GM23338 (cell line): ENCODE measurements around the gene VEGFB. TPM values are rescaled to one million over a fixed set of nuclear protein-coding genes. Genes with fewer than 3 reads are reported as not detected.

ENCODE experiments used
- ATAC-seq: fragments of 200-7000 bp; cut with Tn5 transposase; 3 replicates; pipeline ENCODE4 v1.9.1; 2020
- DNase-seq: peaks from one replicate; pipeline ENCODE4 v3.0.0-alpha.2; 2015; ENCODE audit warnings: low spot score
- H2AFZ ChIP-seq: fragments of 200-600 bp; sonication (generic); 2 replicates; pipeline ENCODE4 v1.8.0; 2016; ENCODE audit warnings: antibody characterized with exemption, mild to moderate bottlenecking, moderate library complexity
- H3F3A ChIP-seq: fragments of 200-600 bp; sonication (generic); replicated peaks from 2 replicates; pipeline ENCODE4 v1.8.0; 2017; ENCODE audit warnings: antibody characterized with exemption, mixed run types, low read depth
- H3K27ac ChIP-seq: fragments of 200-600 bp; sonication (generic); 2 replicates; pipeline ENCODE4 v1.6.1; 2016; ENCODE audit warnings: low read depth
- H3K27me3 ChIP-seq: fragments of 200-600 bp; sonication (generic); 2 replicates; pipeline ENCODE4 v1.8.0; 2016; ENCODE audit warnings: mild to moderate bottlenecking, mixed run types, moderate library complexity; ENCODE audit not compliant: insufficient read depth
- H3K36me3 ChIP-seq: fragments of 200-600 bp; sonication (generic); 2 replicates; pipeline ENCODE4 v1.8.0; 2016; ENCODE audit warnings: mild to moderate bottlenecking; ENCODE audit not compliant: insufficient read depth
- H3K4me1 ChIP-seq: fragments of 200-600 bp; sonication (generic); 2 replicates; pipeline ENCODE4 v1.8.0; 2016; ENCODE audit warnings: mild to moderate bottlenecking, moderate library complexity; ENCODE audit not compliant: insufficient read depth
- H3K4me2 ChIP-seq: fragments of 200-600 bp; sonication (generic); 2 replicates; pipeline ENCODE4 v1.7.1; 2017; ENCODE audit warnings: mixed run types
- H3K4me3 ChIP-seq: fragments of 200-600 bp; sonication (generic); 2 replicates; pipeline ENCODE4 v1.6.1; 2016; ENCODE audit warnings: mixed run types
- H3K79me2 ChIP-seq: fragments of 200-600 bp; sonication (generic); replicated peaks from 2 replicates; pipeline ENCODE4 v1.8.0; 2017; ENCODE audit warnings: mild to moderate bottlenecking; ENCODE audit not compliant: insufficient read depth
- H3K9me2 ChIP-seq: fragments of 200-600 bp; sonication (generic); 2 replicates; pipeline ENCODE4 v1.8.0; 2017; ENCODE audit not compliant: insufficient read depth
- H4K20me1 ChIP-seq: fragments of 200-600 bp; sonication (generic); replicated peaks from 2 replicates; pipeline ENCODE4 v1.8.0; 2017; ENCODE audit warnings: mild to moderate bottlenecking; ENCODE audit not compliant: insufficient read depth
- H3K27ac Mint-ChIP-seq: 2 replicates; pipeline ENCODE4 v1.8.0; 2020; ENCODE audit warnings: inconsistent platforms, mild to moderate bottlenecking, moderate library complexity, mixed read lengths
- H3K27me3 Mint-ChIP-seq: 3 replicates; pipeline ENCODE4 v1.8.0; 2022; ENCODE audit warnings: low read depth, mild to moderate bottlenecking, moderate library complexity, mixed read lengths, inconsistent platforms; ENCODE audit not compliant: insufficient read depth, poor library complexity
- H3K36me3 Mint-ChIP-seq: 3 replicates; pipeline ENCODE4 v1.8.0; 2021; ENCODE audit warnings: low read depth, mild to moderate bottlenecking, inconsistent platforms, moderate library complexity, mixed read lengths
- H3K4me1 Mint-ChIP-seq: 3 replicates; pipeline ENCODE4 v1.8.0; 2020; ENCODE audit warnings: mild to moderate bottlenecking, inconsistent platforms, mixed read lengths
- H3K4me3 Mint-ChIP-seq: 3 replicates; pipeline ENCODE4 v1.8.0; 2021; ENCODE audit warnings: moderate library complexity, mild to moderate bottlenecking, inconsistent platforms, mixed read lengths
- H3K9me3 Mint-ChIP-seq: 3 replicates; pipeline ENCODE4 v1.8.0; 2020; ENCODE audit warnings: moderate library complexity, mild to moderate bottlenecking, inconsistent platforms, mixed read lengths
- CREB1 ChIP-seq: fragments of 250-450 bp; sonication (Bioruptor Pico); IDR thresholded peaks from 2 replicates; pipeline ENCODE4 v1.5.0; 2020; ENCODE audit warnings: low read depth, mild to moderate bottlenecking, moderate library complexity
- EZH2 ChIP-seq: fragments of 200-600 bp; sonication (generic); IDR thresholded peaks from one replicate; pipeline ENCODE4 v1.8.0; 2017; ENCODE audit warnings: antibody characterized with exemption, mild to moderate bottlenecking, low read depth; ENCODE audit not compliant: unreplicated experiment
- EZH2phosphoT487 ChIP-seq: fragments of 200-600 bp; sonication (generic); IDR thresholded peaks from one replicate; pipeline ENCODE4 v1.8.1; 2018; ENCODE audit warnings: antibody characterized with exemption; ENCODE audit not compliant: unreplicated experiment
- JUNB ChIP-seq: IDR thresholded peaks from one replicate; pipeline ENCODE4 v1.6.1; 2016; ENCODE audit warnings: antibody characterized with exemption; ENCODE audit not compliant: unreplicated experiment
- NANOG ChIP-seq: IDR thresholded peaks from 2 replicates; pipeline ENCODE4 v1.6.1; 2016; ENCODE audit warnings: antibody characterized with exemption, borderline replicate concordance
- POLR2AphosphoS5 ChIP-seq: IDR thresholded peaks from 2 replicates; pipeline ENCODE4 v1.6.1; 2016; ENCODE audit warnings: antibody characterized with exemption, low read depth
- STAT1 ChIP-seq: IDR thresholded peaks from one replicate; pipeline ENCODE4 v1.6.1; 2016; ENCODE audit warnings: antibody characterized with exemption; ENCODE audit not compliant: unreplicated experiment
- ZNF114 ChIP-seq: fragments of 250-450 bp; sonication (Bioruptor Pico); IDR thresholded peaks from 2 replicates; pipeline ENCODE4 v1.5.0; 2020; ENCODE audit warnings: mild to moderate bottlenecking, moderate library complexity
- ZNF331 ChIP-seq: fragments of 250-450 bp; sonication (Bioruptor Pico); IDR thresholded peaks from 2 replicates; pipeline ENCODE4 v1.5.0; 2020; ENCODE audit warnings: low read depth, mild to moderate bottlenecking, moderate library complexity
- polyA plus RNA-seq: library from polyadenylated mRNA; unstranded; fragments of >200 nt; fragmentation: Nextera tagmentation; extraction: Ambion mirVana; gene quantifications from 2 replicates; pipeline ENCODE4 v1.2.1, GENCODE V29; 2016
- total RNA-seq: library from RNA; depleted of rRNA; stranded (reverse); fragments of >200 nt; shearing (Covaris generic); gene quantifications from 2 replicates; pipeline ENCODE4 v1.2.3, GENCODE V29; 2014
- TF ChIP-seq, protein P1 (sequence below): IDR thresholded peaks from one replicate; pipeline ENCODE4 v1.6.1; 2018; ENCODE audit warnings: antibody characterized with exemption; ENCODE audit not compliant: unreplicated experiment
- TF ChIP-seq, protein P2 (sequence below): IDR thresholded peaks from 2 replicates; pipeline ENCODE4 v1.6.1; 2016; ENCODE audit warnings: antibody characterized with exemption
- TF ChIP-seq, protein P3 (sequence below), 2 experiments: fragments of 200-600 bp in 1 of 2; sonication (generic) in 1 of 2; conservative IDR thresholded peaks; 2 replicates each; pipeline versions ENCODE4 v1.5.1 to v1.6.1; 2016 to 2017; ENCODE audit warnings: antibody characterized with exemption in 2 of 2, low read depth in 2 of 2, mild to moderate bottlenecking in 2 of 2, moderate library complexity in 1 of 2
- TF ChIP-seq, protein P4 (sequence below): fragments of 250-450 bp; sonication (Bioruptor Pico); IDR thresholded peaks from 2 replicates; pipeline ENCODE4 v1.5.0; 2020; ENCODE audit warnings: mild to moderate bottlenecking, moderate library complexity

VEGFB gene
- total and polyA plus RNA-seq, 2 experiments from 2014 or later = 20.8 to 25.8 TPM

- Histone ChIP-seq H3K9me2 (no peaks in the 10 kb centered on the region), H4K20me1 (no peaks in the 10 kb centered on the region; the same call in 1 of the 2 replicates), H3K36me3 (no peaks in the 10 kb centered on the region), H3K4me2 (no peak overlapping the region), H3K79me2 (no peaks in the 10 kb centered on the region), H3K27me3 (no peaks in the 10 kb centered on the region), H3K27ac (no peak overlapping the region), H3F3A (peaks cover 5% of the 10 kb centered on the region; the same call in 1 of the 2 replicates), H3K4me1 (peaks cover 2% of the 10 kb centered on the region; the same call in 1 of the 2 replicates), H2AFZ (no peak overlapping the region), H3K4me3 (no peak overlapping the region)
- Mint-ChIP-seq H3K27ac (no peak overlapping the region), H3K27me3 (peaks cover 7% of the 10 kb centered on the region), H3K4me3 (no peak overlapping the region), H3K4me1 (peaks cover 10% of the 10 kb centered on the region; the same call in 2 of the 3 replicates), H3K36me3 (peaks cover 7% of the 10 kb centered on the region), H3K9me3 (no peaks in the 10 kb centered on the region)
- TF ChIP-seq, protein P1, sequence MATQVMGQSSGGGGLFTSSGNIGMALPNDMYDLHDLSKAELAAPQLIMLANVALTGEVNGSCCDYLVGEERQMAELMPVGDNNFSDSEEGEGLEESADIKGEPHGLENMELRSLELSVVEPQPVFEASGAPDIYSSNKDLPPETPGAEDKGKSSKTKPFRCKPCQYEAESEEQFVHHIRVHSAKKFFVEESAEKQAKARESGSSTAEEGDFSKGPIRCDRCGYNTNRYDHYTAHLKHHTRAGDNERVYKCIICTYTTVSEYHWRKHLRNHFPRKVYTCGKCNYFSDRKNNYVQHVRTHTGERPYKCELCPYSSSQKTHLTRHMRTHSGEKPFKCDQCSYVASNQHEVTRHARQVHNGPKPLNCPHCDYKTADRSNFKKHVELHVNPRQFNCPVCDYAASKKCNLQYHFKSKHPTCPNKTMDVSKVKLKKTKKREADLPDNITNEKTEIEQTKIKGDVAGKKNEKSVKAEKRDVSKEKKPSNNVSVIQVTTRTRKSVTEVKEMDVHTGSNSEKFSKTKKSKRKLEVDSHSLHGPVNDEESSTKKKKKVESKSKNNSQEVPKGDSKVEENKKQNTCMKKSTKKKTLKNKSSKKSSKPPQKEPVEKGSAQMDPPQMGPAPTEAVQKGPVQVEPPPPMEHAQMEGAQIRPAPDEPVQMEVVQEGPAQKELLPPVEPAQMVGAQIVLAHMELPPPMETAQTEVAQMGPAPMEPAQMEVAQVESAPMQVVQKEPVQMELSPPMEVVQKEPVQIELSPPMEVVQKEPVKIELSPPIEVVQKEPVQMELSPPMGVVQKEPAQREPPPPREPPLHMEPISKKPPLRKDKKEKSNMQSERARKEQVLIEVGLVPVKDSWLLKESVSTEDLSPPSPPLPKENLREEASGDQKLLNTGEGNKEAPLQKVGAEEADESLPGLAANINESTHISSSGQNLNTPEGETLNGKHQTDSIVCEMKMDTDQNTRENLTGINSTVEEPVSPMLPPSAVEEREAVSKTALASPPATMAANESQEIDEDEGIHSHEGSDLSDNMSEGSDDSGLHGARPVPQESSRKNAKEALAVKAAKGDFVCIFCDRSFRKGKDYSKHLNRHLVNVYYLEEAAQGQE = no peak
- TF ChIP-seq JUNB = no peak
- no peak for TF ChIP-seq EZH2phosphoT487
- TF ChIP-seq, protein P2, sequence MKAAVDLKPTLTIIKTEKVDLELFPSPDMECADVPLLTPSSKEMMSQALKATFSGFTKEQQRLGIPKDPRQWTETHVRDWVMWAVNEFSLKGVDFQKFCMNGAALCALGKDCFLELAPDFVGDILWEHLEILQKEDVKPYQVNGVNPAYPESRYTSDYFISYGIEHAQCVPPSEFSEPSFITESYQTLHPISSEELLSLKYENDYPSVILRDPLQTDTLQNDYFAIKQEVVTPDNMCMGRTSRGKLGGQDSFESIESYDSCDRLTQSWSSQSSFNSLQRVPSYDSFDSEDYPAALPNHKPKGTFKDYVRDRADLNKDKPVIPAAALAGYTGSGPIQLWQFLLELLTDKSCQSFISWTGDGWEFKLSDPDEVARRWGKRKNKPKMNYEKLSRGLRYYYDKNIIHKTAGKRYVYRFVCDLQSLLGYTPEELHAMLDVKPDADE = no peak
- TF ChIP-seq, protein P3, sequence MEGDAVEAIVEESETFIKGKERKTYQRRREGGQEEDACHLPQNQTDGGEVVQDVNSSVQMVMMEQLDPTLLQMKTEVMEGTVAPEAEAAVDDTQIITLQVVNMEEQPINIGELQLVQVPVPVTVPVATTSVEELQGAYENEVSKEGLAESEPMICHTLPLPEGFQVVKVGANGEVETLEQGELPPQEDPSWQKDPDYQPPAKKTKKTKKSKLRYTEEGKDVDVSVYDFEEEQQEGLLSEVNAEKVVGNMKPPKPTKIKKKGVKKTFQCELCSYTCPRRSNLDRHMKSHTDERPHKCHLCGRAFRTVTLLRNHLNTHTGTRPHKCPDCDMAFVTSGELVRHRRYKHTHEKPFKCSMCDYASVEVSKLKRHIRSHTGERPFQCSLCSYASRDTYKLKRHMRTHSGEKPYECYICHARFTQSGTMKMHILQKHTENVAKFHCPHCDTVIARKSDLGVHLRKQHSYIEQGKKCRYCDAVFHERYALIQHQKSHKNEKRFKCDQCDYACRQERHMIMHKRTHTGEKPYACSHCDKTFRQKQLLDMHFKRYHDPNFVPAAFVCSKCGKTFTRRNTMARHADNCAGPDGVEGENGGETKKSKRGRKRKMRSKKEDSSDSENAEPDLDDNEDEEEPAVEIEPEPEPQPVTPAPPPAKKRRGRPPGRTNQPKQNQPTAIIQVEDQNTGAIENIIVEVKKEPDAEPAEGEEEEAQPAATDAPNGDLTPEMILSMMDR (conservative IDR thresholded peaks at IDR 0.05; ENCODE audit: low read depth in 2 of 2) = no peak
- TF ChIP-seq ZNF114 (CRISPR knock-in tag) = no peak
- no peak for TF ChIP-seq ZNF331
- TF ChIP-seq POLR2AphosphoS5 = no peak
- TF ChIP-seq NANOG = no peak
- TF ChIP-seq, protein P4, sequence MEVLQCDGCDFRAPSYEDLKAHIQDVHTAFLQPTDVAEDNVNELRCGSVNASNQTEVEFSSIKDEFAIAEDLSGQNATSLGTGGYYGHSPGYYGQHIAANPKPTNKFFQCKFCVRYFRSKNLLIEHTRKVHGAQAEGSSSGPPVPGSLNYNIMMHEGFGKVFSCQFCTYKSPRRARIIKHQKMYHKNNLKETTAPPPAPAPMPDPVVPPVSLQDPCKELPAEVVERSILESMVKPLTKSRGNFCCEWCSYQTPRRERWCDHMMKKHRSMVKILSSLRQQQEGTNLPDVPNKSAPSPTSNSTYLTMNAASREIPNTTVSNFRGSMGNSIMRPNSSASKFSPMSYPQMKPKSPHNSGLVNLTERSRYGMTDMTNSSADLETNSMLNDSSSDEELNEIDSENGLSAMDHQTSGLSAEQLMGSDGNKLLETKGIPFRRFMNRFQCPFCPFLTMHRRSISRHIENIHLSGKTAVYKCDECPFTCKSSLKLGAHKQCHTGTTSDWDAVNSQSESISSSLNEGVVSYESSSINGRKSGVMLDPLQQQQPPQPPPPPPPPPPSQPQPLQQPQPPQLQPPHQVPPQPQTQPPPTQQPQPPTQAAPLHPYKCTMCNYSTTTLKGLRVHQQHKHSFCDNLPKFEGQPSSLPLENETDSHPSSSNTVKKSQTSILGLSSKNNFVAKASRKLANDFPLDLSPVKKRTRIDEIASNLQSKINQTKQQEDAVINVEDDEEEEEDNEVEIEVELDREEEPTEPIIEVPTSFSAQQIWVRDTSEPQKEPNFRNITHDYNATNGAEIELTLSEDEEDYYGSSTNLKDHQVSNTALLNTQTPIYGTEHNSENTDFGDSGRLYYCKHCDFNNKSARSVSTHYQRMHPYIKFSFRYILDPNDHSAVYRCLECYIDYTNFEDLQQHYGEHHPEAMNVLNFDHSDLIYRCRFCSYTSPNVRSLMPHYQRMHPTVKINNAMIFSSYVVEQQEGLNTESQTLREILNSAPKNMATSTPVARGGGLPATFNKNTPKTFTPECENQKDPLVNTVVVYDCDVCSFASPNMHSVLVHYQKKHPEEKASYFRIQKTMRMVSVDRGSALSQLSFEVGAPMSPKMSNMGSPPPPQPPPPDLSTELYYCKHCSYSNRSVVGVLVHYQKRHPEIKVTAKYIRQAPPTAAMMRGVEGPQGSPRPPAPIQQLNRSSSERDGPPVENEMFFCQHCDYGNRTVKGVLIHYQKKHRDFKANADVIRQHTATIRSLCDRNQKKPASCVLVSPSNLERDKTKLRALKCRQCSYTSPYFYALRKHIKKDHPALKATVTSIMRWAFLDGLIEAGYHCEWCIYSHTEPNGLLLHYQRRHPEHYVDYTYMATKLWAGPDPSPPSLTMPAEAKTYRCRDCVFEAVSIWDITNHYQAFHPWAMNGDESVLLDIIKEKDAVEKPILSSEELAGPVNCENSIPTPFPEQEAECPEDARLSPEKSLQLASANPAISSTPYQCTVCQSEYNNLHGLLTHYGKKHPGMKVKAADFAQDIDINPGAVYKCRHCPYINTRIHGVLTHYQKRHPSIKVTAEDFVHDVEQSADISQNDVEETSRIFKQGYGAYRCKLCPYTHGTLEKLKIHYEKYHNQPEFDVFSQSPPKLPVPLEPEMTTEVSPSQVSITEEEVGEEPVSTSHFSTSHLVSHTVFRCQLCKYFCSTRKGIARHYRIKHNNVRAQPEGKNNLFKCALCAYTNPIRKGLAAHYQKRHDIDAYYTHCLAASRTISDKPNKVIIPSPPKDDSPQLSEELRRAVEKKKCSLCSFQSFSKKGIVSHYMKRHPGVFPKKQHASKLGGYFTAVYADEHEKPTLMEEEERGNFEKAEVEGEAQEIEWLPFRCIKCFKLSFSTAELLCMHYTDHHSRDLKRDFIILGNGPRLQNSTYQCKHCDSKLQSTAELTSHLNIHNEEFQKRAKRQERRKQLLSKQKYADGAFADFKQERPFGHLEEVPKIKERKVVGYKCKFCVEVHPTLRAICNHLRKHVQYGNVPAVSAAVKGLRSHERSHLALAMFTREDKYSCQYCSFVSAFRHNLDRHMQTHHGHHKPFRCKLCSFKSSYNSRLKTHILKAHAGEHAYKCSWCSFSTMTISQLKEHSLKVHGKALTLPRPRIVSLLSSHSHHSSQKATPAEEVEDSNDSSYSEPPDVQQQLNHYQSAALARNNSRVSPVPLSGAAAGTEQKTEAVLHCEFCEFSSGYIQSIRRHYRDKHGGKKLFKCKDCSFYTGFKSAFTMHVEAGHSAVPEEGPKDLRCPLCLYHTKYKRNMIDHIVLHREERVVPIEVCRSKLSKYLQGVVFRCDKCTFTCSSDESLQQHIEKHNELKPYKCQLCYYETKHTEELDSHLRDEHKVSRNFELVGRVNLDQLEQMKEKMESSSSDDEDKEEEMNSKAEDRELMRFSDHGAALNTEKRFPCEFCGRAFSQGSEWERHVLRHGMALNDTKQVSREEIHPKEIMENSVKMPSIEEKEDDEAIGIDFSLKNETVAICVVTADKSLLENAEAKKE = no peak
- no peak for TF ChIP-seq STAT1
- TF ChIP-seq EZH2 = no peak
- no peak for TF ChIP-seq CREB1
- ATAC-seq (no peak), DNase-seq (no peak)
Measured at GRCh38 chr11:64276653-64277431, 42.5 kb downstream of the VEGFB start.
